ENCODE results near the gene DMRTA1. TPM values are rescaled to one million over a fixed set of nuclear protein-coding genes. Genes with fewer than 3 reads are reported as not detected.
A peak's percentile ranks its signal among the peaks of the same experiment; 100 is the strongest.

DMRTA1 gene
- total RNA-seq, 1 donor from 2014 or later = 0.52 TPM

- H3K4me3 ChIP-seq (ENCODE audit: low read depth, low read length) = peak overlapping the region; percentile 62
- peak; percentile 35 for TF ChIP-seq CTCF (conservative IDR thresholded peaks at IDR 0.05; ENCODE audit: low read depth, low read length)
- DNase-seq (ENCODE audit: low read depth) = no peak
Measured at GRCh38 chr9:22446950-22447617, 460 bp downstream of the DMRTA1 start.

- no peak for TF ChIP-seq CTCF (conservative IDR thresholded peaks at IDR 0.05; ENCODE audit: low read depth, low read length)
- peak overlapping the region; percentile 62 for H3K4me3 ChIP-seq (ENCODE audit: low read depth, low read length)
- no peak for DNase-seq (ENCODE audit: low read depth)
Measured at GRCh38 chr9:22447618-22448305, 1.1 kb downstream of the DMRTA1 start.

DNA sequence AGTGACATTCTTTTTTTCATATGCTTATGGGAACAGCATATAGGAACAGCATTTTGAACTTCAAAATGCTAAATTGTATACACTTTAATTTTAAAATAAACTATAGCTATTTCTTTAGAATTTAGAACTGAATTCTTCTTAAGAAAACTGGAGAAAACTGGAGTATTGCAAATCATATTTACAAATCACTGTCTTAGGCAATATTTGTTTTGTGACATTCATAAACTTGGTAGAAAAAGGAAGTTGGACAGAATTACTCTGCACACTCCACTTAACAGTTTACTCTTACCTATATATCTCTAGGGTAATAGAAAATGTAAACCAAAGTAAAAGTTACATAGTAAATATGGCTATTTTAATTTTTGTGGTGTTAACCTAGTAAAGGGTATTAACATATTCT, 3.1 kb downstream of the DMRTA1 start:
- no peak for TF ChIP-seq CTCF (conservative IDR thresholded peaks at IDR 0.05; ENCODE audit: low read depth, low read length)
- DNase-seq (ENCODE audit: low read depth) = no peak
- H3K4me3 ChIP-seq (ENCODE audit: low read depth, low read length) = peak overlapping the region; percentile 62

DNA sequence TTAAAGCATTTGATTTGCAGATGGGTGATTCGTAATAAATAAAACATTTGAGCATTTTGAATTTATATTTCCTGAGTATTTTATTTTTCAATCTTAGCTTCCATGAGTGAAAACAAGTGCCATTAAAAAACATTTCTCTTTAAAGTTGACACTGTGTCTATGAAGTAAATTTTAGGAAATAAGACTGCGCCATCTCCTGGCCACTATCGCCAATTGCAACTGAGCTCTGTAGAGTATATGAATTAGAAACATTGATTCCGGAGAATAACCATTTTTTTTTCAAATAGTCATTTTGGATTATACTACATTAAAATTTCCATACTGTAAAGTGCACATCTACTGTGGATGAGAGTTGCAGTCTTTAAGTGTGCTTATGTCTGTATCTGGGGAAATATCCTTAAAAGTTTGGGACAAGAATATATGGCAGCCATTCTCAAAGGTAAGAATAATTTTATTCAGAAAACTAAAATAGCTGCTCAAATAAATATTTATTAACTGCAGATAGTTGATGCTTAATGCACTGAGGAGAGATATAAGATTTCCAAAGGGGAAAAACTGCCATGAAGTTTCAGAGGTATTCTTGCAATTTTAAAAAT, 5.9 kb downstream of the DMRTA1 start:
- TF ChIP-seq CTCF (conservative IDR thresholded peaks at IDR 0.05; ENCODE audit: low read depth, low read length) = peak; percentile 87
- DNase-seq (ENCODE audit: low read depth) = no peak
- no peak overlapping the region for H3K4me3 ChIP-seq (ENCODE audit: low read depth, low read length)

- TF ChIP-seq CTCF (conservative IDR thresholded peaks at IDR 0.05; ENCODE audit: low read depth, low read length) = no peak
- no peak overlapping the region for H3K4me3 ChIP-seq (ENCODE audit: low read depth, low read length)
- no peak for DNase-seq (ENCODE audit: low read depth)
Measured at GRCh38 chr9:22454016-22454415, 7.4 kb downstream of the DMRTA1 start.

GRCh38 chr9:22455181-22455580, 8.6 kb downstream of the DMRTA1 start:
- no peak for DNase-seq (ENCODE audit: low read depth)
- no peak overlapping the region for H3K4me3 ChIP-seq (ENCODE audit: low read depth, low read length)
- TF ChIP-seq CTCF (conservative IDR thresholded peaks at IDR 0.05; ENCODE audit: low read depth, low read length) = no peak
